K562 (cell line): ENCODE data around the gene ELOF1. TPM values are rescaled to one million over a fixed set of nuclear protein-coding genes. Genes with fewer than 3 reads are reported as not detected.

Experiments
- CAMTA2 ChIP-seq: fragments of 250-450 bp; sonication (Bioruptor Pico); conservative IDR thresholded peaks from 2 replicates; pipeline ENCODE4 v1.5.1; 2022
- CTBP1 ChIP-seq: fragments of 450-650 bp; IDR thresholded peaks from 2 replicates; pipeline ENCODE4 v1.6.1; 2016; ENCODE audit warnings: borderline replicate concordance
- DDX20 ChIP-seq: fragments of 450-650 bp; IDR thresholded peaks from 2 replicates; pipeline ENCODE4 v1.6.1; 2016; ENCODE audit warnings: missing genetic modification characterization, low read depth, mild to moderate bottlenecking, missing compliant biosample characterization, moderate library complexity
- DPF2 ChIP-seq: fragments of 450-650 bp; IDR thresholded peaks from 2 replicates; pipeline ENCODE4 v1.6.1; 2016
- JUNB ChIP-seq: fragments of 450-650 bp; formaldehyde crosslinking; conservative IDR thresholded peaks from 2 replicates; pipeline ENCODE4 v1.4.0; 2020; ENCODE audit warnings: mild to moderate bottlenecking
- NONO ChIP-seq, 2 experiments: fragments of 200-400 bp in 1 of 2; fragments of 450-650 bp in 1 of 2; formaldehyde crosslinking in 1 of 2; IDR thresholded peaks; 2 replicates each; pipeline ENCODE4 v1.6.1; 2017; ENCODE audit warnings: low read depth in 2 of 2, mild to moderate bottlenecking in 2 of 2, moderate library complexity in 2 of 2, low read length in 1 of 2
- SETDB1 ChIP-seq: IDR thresholded peaks from one replicate; pipeline ENCODE4 v1.6.1; 2012; ENCODE audit warnings: low read length, control low read depth, inconsistent platforms
- SMAD3 ChIP-seq: fragments of 450-650 bp; formaldehyde crosslinking; conservative IDR thresholded peaks from 2 replicates; pipeline ENCODE4 v1.4.0; 2020; ENCODE audit warnings: mild to moderate bottlenecking
- SOX6 ChIP-seq: fragments of 450-650 bp; IDR thresholded peaks from 2 replicates; pipeline ENCODE4 v1.6.1; 2014; ENCODE audit warnings: mild to moderate bottlenecking
- ZNF263 ChIP-seq: sonication (generic); formaldehyde crosslinking; IDR thresholded peaks from 2 replicates; pipeline ENCODE4 v1.8.0; 2022; ENCODE audit warnings: mild to moderate bottlenecking, missing genetic modification reagents, borderline replicate concordance
- polyA plus RNA-seq, 8 experiments: library from polyadenylated mRNA; depleted of rRNA in 4 of 8; stranded (reverse) in 5 of 8; unstranded in 3 of 8; fragments of >200 nt; fragmentation: Nextera tagmentation in 2 of 8; fragmentation: Illumina TruSeq in 1 of 8; extraction: Ambion mirVana in 2 of 8; extraction: Trizol in 1 of 8; gene quantifications; 2 replicates each; pipeline versions ENCODE4 v1.2.1 to v1.2.3, GENCODE V29; 2011 to 2014; ENCODE audit warnings: inconsistent platforms in 1 of 8, missing spikeins in 1 of 8
- total RNA-seq, 7 experiments: library from RNA; depleted of rRNA in 6 of 7; stranded (reverse); fragments of >200 nt in 6 of 7; fragmentation: Illumina TruSeq in 2 of 7; extraction: Trizol in 2 of 7; gene quantifications; 2 replicates each; pipeline versions ENCODE4 v1.2.1 to v1.2.3, GENCODE V29; 2011 to 2021; ENCODE audit warnings: low replicate concordance in 1 of 7
- TF ChIP-seq, protein P1 (sequence below): fragments of 250-450 bp; sonication (Bioruptor Pico); IDR thresholded peaks from 2 replicates; pipeline ENCODE4 v1.8.0; 2021; ENCODE audit warnings: moderate library complexity, mild to moderate bottlenecking, inconsistent platforms
- TF ChIP-seq, protein P2 (sequence below): sonication (generic); formaldehyde crosslinking; IDR thresholded peaks from 2 replicates; pipeline ENCODE4 v1.9.0; 2022; ENCODE audit warnings: mild to moderate bottlenecking, missing genetic modification reagents
- TF ChIP-seq, protein P3 (sequence below): sonication (generic); formaldehyde crosslinking; IDR thresholded peaks from 2 replicates; pipeline ENCODE4 v1.8.0; 2023; ENCODE audit warnings: mild to moderate bottlenecking, missing genetic modification reagents
- TF ChIP-seq, protein P4 (sequence below): fragments of 250-450 bp; sonication (Bioruptor Pico); IDR thresholded peaks from 2 replicates; pipeline ENCODE4 v1.4.0; 2020; ENCODE audit warnings: borderline replicate concordance
- TF ChIP-seq, protein P5 (sequence below): fragments of 250-450 bp; sonication (Bioruptor Pico); IDR thresholded peaks from 2 replicates; pipeline ENCODE4 v1.5.0; 2021
- TF ChIP-seq, protein P6 (sequence below): fragments of 450-650 bp; formaldehyde crosslinking; IDR thresholded peaks from 2 replicates; pipeline ENCODE4 v1.4.0; 2020; ENCODE audit warnings: mild to moderate bottlenecking, mixed read lengths
- TF ChIP-seq, protein P7 (sequence below): sonication (generic); formaldehyde crosslinking; IDR thresholded peaks from 2 replicates; pipeline ENCODE4 v1.8.1; 2022; ENCODE audit warnings: missing genetic modification reagents

The ELOF1 gene
- total and polyA plus RNA-seq, 9 of the 15 experiments (the other 6 are each of a cell fraction or from before 2014, with no cell fraction given): 16.7 to 147 (median 74.2) TPM

DNA sequence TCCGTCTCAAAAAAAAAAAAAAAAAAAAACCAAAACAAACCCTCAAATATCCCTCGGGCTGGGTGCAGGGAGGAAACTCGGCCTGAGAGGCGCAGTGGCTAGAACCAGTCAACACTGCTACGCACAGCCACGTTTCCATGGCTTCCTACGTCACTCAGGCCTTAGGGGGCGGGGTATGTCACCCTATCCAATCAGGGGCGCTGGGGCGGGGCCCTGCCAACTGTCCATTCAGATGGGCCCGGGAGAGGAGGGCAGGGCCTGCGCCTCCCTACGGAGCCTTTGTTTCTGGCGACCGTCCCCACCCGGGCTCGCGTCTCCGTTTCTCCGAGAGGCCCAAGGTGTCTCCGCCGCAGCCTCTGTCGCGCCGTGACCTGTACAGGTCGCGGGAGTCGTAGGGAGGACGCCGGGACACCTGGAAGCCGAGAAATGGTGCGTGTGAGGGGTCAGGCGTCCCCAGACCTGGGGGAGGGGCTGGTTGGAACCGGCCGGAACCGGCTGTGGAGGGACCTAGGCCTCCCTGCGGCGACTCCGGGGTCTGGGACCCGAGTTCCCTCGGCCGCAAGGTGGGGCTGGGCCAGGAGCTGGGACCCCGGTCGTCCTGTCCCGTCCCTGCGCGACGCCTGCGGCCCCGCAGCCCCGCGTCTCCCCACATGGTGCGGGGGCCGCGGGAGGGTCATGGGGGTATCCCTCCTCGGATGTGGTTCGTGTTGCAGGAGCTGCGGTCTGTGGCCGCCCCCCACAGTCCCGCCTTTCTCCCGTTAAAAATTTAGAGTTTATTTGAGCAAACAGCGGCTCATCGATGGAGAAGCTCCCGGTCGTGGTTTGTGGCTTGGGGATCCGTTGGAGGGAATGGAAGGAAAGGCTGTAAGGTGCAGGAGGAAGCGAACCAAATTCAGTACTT, 38.4 kb upstream of the ELOF1 start, which contains the start of gene ZNF627 (continued):
- TF ChIP-seq, protein P1, sequence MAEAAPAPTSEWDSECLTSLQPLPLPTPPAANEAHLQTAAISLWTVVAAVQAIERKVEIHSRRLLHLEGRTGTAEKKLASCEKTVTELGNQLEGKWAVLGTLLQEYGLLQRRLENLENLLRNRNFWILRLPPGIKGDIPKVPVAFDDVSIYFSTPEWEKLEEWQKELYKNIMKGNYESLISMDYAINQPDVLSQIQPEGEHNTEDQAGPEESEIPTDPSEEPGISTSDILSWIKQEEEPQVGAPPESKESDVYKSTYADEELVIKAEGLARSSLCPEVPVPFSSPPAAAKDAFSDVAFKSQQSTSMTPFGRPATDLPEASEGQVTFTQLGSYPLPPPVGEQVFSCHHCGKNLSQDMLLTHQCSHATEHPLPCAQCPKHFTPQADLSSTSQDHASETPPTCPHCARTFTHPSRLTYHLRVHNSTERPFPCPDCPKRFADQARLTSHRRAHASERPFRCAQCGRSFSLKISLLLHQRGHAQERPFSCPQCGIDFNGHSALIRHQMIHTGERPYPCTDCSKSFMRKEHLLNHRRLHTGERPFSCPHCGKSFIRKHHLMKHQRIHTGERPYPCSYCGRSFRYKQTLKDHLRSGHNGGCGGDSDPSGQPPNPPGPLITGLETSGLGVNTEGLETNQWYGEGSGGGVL (CRISPR knock-in tag): no peak
- TF ChIP-seq ZNF263 (CRISPR knock-in tag) (no peak), DPF2 (peak; percentile 57; the same call in 1 of the 2 replicates), NONO (IDR thresholded peaks at IDR 0.05; ENCODE audit: low read depth in 2 of 2, low read length in 1 of 2) (0 out of 4 replicates have a peak, but pooled peaks of 1 of the 2 experiments have one; percentile 73), SMAD3 (CRISPR knock-in tag) (no peak), SETDB1 (no peak), JUNB (CRISPR knock-in tag) (no peak; the same call in 1 of the 2 replicates), DDX20 (tag) (no peak), SOX6 (peak; percentile 70), CTBP1 (peak; percentile 68), CAMTA2 (CRISPR knock-in tag) (no peak)
- TF ChIP-seq, protein P2, sequence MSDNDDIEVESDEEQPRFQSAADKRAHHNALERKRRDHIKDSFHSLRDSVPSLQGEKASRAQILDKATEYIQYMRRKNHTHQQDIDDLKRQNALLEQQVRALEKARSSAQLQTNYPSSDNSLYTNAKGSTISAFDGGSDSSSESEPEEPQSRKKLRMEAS (CRISPR knock-in tag): no peak; the same call in none of the 2 replicates
- TF ChIP-seq, protein P3, sequence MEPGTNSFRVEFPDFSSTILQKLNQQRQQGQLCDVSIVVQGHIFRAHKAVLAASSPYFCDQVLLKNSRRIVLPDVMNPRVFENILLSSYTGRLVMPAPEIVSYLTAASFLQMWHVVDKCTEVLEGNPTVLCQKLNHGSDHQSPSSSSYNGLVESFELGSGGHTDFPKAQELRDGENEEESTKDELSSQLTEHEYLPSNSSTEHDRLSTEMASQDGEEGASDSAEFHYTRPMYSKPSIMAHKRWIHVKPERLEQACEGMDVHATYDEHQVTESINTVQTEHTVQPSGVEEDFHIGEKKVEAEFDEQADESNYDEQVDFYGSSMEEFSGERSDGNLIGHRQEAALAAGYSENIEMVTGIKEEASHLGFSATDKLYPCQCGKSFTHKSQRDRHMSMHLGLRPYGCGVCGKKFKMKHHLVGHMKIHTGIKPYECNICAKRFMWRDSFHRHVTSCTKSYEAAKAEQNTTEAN: no peak
- TF ChIP-seq, protein P4, sequence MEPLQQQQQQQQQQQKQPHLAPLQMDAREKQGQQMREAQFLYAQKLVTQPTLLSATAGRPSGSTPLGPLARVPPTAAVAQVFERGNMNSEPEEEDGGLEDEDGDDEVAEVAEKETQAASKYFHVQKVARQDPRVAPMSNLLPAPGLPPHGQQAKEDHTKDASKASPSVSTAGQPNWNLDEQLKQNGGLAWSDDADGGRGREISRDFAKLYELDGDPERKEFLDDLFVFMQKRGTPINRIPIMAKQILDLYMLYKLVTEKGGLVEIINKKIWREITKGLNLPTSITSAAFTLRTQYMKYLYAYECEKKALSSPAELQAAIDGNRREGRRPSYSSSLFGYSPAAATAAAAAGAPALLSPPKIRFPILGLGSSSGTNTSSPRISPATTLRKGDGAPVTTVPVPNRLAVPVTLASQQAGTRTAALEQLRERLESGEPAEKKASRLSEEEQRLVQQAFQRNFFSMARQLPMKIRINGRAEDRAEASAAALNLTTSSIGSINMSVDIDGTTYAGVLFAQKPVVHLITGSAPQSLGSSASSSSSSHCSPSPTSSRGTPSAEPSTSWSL (CRISPR knock-in tag): no peak
- TF ChIP-seq, protein P5, sequence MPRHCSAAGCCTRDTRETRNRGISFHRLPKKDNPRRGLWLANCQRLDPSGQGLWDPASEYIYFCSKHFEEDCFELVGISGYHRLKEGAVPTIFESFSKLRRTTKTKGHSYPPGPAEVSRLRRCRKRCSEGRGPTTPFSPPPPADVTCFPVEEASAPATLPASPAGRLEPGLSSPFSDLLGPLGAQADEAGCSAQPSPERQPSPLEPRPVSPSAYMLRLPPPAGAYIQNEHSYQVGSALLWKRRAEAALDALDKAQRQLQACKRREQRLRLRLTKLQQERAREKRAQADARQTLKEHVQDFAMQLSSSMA (CRISPR knock-in tag): no peak
- TF ChIP-seq, protein P6, sequence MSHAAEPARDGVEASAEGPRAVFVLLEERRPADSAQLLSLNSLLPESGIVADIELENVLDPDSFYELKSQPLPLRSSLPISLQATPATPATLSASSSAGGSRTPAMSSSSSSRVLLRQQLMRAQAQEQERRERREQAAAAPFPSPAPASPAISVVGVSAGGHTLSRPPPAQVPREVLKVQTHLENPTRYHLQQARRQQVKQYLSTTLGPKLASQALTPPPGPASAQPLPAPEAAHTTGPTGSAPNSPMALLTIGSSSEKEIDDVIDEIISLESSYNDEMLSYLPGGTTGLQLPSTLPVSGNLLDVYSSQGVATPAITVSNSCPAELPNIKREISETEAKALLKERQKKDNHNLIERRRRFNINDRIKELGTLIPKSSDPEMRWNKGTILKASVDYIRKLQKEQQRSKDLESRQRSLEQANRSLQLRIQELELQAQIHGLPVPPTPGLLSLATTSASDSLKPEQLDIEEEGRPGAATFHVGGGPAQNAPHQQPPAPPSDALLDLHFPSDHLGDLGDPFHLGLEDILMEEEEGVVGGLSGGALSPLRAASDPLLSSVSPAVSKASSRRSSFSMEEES: no peak
- TF ChIP-seq, protein P7, sequence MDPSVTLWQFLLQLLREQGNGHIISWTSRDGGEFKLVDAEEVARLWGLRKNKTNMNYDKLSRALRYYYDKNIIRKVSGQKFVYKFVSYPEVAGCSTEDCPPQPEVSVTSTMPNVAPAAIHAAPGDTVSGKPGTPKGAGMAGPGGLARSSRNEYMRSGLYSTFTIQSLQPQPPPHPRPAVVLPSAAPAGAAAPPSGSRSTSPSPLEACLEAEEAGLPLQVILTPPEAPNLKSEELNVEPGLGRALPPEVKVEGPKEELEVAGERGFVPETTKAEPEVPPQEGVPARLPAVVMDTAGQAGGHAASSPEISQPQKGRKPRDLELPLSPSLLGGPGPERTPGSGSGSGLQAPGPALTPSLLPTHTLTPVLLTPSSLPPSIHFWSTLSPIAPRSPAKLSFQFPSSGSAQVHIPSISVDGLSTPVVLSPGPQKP: no peak
